ENCODE measurements around the gene SFPQ. TPM values are rescaled to one million over a fixed set of nuclear protein-coding genes. Genes with fewer than 3 reads are reported as not detected.

SFPQ gene
- polyA plus RNA-seq, 1 donor: 1,171 TPM

GRCh38 chr1:35192056-35192852 is 691 bp downstream of the SFPQ start:
- DNase-seq: peak; percentile 86

- DNase-seq: no peak
Measured at GRCh38 chr1:35191429-35192055, 1.4 kb downstream of the SFPQ start.

- no peak for DNase-seq
Measured at GRCh38 chr1:35190784-35191183, 2.2 kb downstream of the SFPQ start.

- no peak for DNase-seq
Measured at GRCh38 chr1:35188578-35189392, 4.2 kb downstream of the SFPQ start.

- DNase-seq: no peak
Measured at GRCh38 chr1:35187816-35188342, 5.1 kb downstream of the SFPQ start.

GRCh38 chr1:35186239-35186638 is 6.7 kb downstream of the SFPQ start:
- no peak for DNase-seq

GRCh38 chr1:35185200-35185599 is 7.7 kb downstream of the SFPQ start:
- DNase-seq: no peak

- no peak for DNase-seq
Measured at GRCh38 chr1:35184495-35185199, 8.3 kb downstream of the SFPQ start.

- no peak for DNase-seq
Measured at GRCh38 chr1:35181790-35182455, 11.0 kb downstream of the SFPQ start.

GRCh38 chr1:35180776-35181374 is 12.1 kb downstream of the SFPQ start:
- DNase-seq: no peak

- DNase-seq: no peak
Measured at GRCh38 chr1:35179908-35180307, 13.0 kb downstream of the SFPQ start.

GRCh38 chr1:35178874-35179380 is 14.0 kb downstream of the SFPQ start:
- DNase-seq: no peak

GRCh38 chr1:35178295-35178695 is 14.7 kb downstream of the SFPQ start:
- DNase-seq: no peak

- DNase-seq: no peak
Measured at GRCh38 chr1:35177237-35177786, 15.6 kb downstream of the SFPQ start.

GRCh38 chr1:35175602-35176001 is 17.3 kb downstream of the SFPQ start:
- no peak for DNase-seq

GRCh38 chr1:35175098-35175576 is 17.8 kb downstream of the SFPQ start:
- no peak for DNase-seq

- no peak for DNase-seq
Measured at GRCh38 chr1:35173909-35174540, 18.9 kb downstream of the SFPQ start.

GRCh38 chr1:35173491-35173890 is 19.5 kb downstream of the SFPQ start:
- no peak for DNase-seq

GRCh38 chr1:35172022-35172421 is 20.9 kb downstream of the SFPQ start:
- DNase-seq: no peak

GRCh38 chr1:35171579-35171978 is 21.4 kb downstream of the SFPQ start:
- no peak for DNase-seq
